22Rv1 (cell line): ENCODE measurements around the gene UBTF.

ENCODE experiments used
- ZFX ChIP-seq: fragments of 450-650 bp; IDR thresholded peaks from 2 replicates; pipeline ENCODE4 v1.6.1; 2017; ENCODE audit warnings: antibody characterized with exemption, borderline replicate concordance
- TF ChIP-seq, protein P1 (sequence below): fragments of 450-650 bp; IDR thresholded peaks from 2 replicates; pipeline ENCODE4 v1.5.1; 2017; ENCODE audit warnings: mild to moderate bottlenecking

DNA sequence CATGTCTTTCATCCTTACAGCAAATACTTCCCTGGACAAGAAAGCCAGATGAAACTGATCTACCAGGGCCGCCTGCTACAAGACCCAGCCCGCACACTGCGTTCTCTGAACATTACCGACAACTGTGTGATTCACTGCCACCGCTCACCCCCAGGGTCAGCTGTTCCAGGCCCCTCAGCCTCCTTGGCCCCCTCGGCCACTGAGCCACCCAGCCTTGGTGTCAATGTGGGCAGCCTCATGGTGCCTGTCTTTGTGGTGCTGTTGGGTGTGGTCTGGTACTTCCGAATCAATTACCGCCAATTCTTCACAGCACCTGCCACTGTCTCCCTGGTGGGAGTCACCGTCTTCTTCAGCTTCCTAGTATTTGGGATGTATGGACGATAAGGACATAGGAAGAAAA lies 29.0 kb downstream of the UBTF start:
- TF ChIP-seq, protein P1, sequence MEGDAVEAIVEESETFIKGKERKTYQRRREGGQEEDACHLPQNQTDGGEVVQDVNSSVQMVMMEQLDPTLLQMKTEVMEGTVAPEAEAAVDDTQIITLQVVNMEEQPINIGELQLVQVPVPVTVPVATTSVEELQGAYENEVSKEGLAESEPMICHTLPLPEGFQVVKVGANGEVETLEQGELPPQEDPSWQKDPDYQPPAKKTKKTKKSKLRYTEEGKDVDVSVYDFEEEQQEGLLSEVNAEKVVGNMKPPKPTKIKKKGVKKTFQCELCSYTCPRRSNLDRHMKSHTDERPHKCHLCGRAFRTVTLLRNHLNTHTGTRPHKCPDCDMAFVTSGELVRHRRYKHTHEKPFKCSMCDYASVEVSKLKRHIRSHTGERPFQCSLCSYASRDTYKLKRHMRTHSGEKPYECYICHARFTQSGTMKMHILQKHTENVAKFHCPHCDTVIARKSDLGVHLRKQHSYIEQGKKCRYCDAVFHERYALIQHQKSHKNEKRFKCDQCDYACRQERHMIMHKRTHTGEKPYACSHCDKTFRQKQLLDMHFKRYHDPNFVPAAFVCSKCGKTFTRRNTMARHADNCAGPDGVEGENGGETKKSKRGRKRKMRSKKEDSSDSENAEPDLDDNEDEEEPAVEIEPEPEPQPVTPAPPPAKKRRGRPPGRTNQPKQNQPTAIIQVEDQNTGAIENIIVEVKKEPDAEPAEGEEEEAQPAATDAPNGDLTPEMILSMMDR = no peak
- TF ChIP-seq ZFX = no peak
